HK-2 (cell line): ENCODE measurements around the gene PTPN2.
"Not testable (repeated sequence)": the region's sequence is repeated elsewhere in the genome, so short reads cannot be mapped to it uniquely, and the experiment has no call there.

Source experiments
- DNase-seq: peaks from one replicate; pipeline ENCODE4 v3.0.0-alpha.2; 2018; ENCODE audit not compliant: unreplicated experiment

PTPN2 gene

DNA sequence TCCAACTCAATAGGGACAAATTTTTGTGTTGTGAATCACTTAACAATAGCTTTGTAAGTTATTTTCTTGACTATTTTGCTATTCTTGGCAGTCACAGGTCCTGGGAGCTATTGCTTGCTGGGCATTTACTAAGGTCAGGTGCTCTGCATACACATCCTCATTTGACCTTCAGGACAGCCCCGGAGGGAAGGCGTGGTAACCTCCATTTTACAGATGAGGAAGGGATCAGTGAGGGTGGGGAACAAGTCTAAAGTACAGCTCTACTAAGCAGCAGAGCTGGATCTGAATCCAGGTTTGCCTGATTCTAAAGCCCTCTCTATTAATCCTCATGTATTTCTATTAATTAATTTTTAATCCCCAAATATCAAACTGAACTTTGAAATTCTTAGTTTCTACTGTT lies 58.8 kb downstream of the PTPN2 start:
- DNase-seq = no peak

DNA sequence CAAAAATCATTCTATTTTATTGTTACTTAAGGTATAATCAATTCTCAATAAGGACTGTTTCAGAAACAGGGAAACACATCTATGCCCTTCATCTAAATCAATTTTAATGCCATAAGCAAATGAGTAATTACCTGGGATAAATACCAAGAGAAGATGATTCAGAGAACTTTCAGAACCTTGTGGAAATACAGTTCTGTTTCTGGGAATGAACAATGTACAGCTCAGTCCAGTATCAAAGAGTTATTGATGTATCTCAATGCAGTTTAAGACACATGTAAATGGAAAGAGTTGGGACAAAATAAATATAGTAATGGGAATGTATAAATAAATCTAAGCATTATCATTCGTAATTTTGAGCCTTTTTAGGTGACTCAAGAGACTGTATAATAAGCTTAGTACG lies 60.1 kb downstream of the PTPN2 start:
- no peak for DNase-seq

DNA sequence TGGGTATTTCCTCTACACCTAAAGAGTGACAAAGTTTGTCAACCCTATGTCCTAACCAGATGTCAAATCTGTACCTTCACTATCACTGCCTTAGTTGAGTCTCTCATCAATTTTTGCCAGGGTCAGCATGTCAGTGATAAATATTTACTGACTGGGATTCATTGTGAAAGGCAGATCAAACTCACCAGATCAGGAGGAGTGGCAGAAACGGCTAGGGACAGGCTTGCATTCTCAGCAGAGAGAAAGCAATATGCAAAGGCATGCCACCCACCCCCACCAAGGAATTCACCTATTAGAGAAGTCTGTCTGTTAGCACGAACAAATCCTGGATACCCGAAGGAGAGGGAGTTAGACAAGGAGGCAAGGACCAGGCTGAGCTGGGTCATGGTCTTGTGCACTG lies 62.6 kb downstream of the PTPN2 start:
- DNase-seq = no peak

DNA sequence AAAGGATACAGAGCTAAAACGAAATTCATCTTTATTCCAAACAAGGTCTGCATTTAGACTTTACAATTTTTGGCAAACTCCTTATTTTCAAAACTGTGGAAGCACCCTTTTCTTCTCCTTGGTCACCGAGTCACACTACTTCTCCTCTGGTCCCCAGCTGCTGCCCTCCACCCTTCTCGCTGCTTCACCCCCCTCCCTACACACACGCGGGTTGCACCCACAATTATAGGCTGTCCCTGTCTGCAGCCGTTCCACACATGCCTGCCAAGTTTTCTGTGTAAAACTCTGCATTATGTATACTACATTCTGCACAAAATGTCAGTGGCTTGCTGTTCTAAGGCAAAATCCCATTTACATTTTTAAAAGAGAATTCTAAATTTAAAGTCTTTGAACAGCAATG lies 63.5 kb downstream of the PTPN2 start:
- DNase-seq = no peak

DNA sequence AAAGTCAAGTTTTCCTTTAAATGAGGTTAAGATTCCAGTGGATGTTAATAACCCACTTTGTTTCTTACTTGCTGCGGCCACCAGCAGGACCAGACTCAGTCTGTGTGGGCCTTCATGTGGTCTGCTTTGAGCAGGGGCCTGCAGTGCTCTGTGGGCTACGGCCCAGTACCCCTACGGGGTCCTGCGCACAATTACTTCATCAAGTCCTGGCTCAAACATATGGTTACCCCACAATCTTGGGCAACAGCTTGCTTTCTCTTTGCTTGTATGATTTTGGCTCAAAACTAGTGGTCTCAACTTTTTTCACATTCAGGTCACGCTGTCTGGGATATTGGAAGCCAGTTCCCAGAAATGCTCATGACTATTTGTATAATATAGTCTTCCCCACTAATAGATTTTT lies 64.2 kb downstream of the PTPN2 start:
- no peak for DNase-seq

DNA sequence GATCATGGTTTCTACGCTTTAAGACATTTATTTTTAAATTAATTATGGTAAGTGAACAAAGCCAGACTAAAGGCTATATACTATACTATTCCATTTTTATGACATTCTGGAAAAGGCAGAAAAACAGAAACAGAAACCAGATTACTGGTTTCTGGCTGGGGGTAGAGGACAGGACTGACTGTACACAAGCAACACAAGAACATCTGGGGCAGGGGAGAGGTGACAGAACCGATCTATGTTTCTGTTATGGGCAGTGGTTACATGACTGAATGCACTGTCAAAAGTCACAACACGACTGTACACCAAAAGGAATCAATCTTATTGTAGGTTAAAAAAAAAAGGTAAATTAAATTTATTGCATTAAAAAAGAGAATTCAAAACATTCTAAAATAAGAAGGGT lies 64.7 kb downstream of the PTPN2 start:
- no peak for DNase-seq

DNA sequence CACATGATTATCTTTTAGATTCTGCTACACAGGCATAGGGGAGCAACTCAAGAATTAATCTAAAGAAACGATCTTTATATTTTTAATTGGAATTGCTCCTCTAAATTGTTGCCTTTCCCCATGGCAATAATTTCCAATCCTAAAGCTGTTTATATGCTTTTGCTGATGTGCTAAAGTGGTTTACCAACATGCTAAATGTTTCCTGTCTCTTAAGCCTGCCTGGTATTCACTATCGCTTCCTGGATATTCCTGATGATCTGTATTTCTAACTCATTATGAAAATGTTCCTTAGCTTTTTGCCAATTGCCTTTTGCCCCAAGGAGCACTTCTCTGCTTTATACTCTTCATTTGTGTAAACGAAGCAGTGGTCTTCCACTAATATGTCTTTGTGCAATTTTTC lies 65.8 kb downstream of the PTPN2 start:
- DNase-seq = no peak

DNA sequence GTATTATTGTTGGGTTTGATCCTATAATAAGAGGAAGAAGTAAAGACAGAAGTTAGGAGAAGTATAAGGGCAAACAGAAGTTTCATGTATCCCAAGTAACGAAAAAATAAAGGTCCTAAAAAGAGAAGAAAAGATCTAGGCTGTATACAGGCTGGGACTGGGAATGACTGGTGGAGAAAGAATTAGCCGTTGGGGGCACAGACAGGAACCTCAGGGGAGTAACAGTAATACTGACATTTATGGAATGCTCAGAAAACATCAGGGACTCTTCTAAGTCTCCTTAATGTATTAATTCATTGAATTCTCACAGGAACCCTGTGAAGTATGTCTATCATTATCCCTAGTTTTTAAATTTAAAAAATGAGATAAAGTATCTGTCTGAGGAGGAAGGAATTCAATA lies 67.6 kb downstream of the PTPN2 start:
- DNase-seq = no peak

DNA sequence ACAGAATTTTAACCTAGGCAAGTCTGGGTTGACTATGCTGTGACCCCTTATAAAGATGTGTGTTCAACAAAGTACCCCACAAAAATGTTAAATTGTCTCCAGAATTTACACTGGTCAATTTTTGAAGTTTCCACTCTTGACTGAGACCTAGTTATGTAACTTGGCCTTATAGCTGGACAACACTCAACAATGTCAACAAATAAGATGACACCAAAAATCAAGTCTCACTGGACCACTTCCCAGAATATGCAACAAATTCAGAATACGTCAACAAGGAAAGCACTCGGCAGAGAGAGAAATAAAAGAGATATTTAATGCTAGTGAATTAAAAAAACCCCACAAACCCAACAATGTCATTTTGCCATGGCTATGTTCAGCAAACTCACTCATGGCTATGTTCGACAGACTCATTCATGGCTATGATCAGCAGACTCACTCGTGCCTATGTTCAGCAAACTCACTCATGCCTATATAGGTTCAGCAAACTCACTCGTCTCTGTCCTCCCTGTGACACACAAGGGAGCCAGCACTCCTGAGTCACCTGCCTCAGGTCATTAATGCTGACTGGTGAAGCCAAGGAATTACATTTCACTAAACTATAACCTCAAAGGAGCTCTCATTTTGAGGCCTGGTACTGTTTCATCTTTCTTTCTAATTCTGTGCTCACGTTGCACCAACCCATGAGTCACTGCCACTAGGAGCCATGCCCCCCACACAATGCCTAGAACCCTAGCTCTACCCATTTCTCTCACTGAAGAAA lies 72.7 kb downstream of the PTPN2 start:
- DNase-seq = peak; percentile 33

DNA sequence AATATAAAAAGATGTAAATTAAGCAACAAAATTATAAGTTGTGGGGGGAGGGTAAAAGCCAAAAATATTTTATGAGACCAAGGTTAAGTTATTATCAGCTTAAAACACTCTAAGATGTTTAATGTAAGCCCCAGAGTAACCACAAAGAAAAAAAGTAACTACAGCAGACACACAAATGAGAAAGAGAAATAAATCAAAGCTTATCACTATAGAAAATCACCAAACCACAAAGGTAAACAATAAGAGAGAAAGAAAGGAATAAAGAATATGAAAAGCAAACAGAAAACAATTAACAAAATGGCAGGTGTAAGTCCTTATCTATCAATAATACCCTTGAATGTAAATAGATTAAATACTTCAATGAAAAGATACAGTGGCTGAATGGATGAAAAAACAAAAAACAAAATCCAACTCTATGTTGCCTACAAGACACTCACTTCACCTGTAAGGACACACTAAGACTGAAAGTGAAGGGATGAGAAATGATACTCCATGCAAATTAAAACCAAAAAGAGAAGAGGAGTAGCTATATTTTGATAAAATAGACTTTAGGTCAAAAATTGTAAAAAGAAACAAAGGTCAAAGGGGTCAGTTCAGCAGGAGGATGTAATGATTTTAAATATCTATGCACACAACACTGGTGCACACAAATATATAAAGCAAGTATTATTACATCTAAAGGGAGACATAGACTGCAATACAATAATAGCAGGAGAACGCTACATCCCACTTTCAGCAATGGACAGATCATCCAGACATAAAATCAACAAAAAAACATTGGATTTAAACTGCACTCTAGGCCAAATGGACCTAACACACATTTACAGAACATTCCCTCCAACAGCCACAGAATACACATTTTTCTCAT lies 80.7 kb downstream of the PTPN2 start:
- DNase-seq = no peak

DNA sequence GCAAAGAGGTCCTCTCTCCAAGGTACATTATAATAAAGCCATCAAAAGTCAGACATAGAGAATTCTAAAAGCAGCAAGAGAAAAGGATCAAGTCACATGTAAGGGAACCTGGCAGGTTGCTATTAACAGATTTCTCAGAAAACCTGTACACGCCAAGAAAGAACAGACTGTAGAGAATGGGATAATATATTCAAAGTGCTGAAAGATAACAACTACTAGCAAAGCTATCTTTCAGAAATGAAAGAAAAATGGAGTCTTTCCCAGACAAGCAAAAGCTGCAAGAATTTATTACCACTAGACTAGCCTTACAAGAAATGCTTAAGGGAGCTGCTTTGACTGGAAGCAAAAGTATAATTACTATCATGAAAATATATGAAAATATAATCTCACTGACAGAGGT lies 81.5 kb downstream of the PTPN2 start:
- DNase-seq = no peak

DNA sequence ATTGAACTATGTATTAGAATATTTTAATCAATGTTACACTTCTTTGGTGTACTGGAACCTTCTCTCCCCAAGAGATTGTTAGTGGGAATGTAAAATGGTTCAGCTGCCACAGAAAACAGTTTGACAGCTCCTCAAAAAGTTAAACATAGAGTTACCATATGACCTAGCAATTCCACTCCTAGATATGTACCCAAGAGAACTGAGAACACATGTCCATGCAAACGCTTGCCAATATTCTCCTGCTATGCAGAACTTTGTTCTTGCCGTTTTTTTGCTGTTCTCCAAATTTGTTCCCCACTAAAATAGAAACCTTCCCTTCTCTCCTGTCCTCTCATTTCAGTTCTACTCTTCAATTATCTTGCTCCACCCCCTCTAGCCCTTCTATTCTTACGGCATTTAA lies 87.6 kb downstream of the PTPN2 start:
- no peak for DNase-seq

DNA sequence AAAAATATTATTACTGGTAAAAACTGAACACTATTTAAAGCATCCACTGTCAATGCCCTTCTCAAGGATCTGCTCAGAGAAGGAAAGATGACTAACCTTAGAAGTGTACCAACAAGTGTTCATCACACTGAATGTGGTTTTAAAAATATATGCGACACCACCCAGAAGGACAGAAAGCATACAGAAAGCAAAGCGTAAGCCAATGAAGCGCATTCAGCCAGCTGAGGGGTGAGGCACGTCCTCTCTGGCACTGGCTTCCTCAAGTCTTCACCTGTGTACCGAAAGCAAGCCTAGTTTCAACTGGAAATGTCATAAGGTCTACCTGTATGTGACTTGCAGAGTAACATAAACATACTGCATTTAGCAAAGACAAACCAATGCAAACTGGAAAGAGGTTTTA lies 92.4 kb downstream of the PTPN2 start:
- DNase-seq = no peak

DNA sequence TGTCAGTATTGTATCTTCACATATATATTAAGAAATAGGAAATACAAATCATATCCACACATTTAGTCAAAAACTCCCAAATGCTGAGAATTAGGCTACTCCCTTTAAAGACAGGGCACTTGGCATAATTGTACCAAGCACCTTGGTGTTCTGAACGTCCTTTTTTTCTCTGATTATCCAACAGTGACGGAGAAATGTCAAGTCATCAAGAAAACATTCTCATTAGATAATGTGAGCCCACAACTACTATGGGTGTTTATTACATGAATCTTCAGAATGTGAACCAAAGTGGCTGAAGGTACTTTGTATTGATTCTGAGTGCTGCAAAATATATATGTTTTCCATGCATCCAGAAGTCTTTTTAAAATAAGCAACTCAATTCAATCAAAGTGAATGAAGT lies 97.4 kb downstream of the PTPN2 start:
- no peak for DNase-seq

DNA sequence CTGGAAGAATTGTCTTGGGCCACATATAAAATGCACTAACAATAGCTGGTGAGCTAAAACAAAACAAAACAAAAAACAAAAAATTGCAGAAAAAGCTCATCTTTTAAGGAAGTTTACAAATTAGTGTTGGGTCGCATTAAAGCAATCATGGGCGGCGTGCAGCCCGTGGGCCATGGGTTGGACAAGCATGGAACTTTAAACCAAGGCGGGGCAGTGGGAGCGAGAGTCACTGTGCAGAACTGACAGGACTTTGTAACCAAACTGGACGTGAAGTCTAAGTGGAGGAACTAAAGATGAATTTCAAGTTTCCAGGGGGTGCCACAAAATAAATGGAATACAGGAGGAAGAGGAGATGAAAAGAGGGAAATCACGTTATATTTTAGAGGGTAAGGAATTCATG lies 100.5 kb downstream of the PTPN2 start:
- DNase-seq = no peak

DNA sequence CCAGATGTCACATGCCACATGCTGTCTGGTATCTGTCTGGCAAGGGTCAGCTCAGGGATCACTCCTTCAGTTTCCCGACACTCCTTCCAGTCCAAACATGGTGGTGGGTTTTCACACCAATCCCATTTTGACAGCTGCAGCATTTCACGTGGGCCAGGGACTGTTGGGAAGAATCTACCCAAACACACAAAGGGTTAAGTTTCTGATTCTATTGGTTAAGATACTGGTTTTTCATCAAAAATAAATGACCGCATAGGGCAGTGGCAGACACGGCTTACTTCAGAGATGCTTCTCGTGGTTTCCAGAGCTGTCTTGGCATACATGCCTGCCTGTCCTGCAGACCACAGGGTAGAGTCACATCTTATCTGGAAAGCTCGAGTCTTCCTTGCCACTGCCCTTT lies 101.5 kb downstream of the PTPN2 start:
- DNase-seq = no peak

DNA sequence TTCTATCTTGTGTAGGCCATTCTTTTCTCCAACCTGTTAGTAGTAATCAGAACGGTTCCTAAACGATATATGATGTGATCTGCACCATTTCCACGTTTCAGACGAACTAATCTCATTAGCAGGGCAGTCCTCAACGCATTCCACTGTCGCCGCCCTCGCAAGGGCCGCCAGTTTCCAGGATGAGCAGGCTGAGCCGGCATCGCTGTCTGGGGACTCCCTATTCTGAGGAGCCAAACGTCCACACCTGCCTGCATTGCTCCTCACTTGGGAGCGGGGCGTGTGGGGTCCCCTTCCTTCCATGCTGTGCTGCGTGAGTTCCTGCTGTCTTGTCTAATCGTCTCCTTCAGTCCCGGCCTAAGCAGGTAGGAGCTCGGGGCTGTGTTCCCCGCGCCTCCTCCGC lies 104.6 kb downstream of the PTPN2 start:
- no peak for DNase-seq

DNA sequence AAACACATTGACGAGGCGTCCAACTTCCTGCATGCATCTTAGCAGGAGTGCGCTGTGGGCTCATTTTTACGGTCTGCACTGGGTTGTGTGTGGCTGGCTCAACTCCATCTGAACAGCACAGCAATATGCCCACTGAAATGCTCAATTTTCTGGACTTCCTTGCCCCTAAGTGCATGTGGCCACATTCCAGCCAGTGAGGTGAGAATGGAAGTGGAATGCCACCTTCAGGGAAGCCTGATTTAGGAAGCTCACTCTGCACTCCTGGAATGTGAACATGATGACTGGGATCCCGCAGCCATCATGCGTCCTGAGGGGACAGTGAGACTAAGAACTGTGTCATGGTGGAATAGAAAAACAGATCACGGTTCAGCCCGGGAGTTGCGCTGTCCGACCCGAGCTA lies 105.0 kb downstream of the PTPN2 start:
- DNase-seq = no peak

DNA sequence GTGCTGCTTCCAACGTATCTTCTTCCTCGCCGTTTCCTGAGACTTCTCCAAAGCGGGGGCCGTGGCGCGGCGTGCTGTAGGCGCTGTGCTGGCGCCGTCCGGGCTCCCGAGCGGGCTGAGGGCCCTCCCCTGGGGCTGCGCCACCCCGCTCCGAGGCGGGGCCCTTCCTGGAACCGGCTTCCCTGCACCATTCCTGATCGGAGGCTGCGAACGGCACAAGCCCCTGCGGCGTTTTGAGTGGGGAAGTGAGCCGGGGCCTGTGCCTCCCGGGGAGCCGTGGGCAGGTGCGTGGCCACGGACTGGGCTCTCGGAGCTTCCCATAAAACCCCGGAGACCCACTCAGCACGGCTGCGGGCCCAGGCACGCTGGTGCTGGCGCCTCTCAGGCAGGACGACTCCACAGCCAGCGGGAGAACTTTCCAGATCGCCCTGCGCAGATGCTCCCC lies 106.5 kb downstream of the PTPN2 start:
- no peak for DNase-seq

DNA sequence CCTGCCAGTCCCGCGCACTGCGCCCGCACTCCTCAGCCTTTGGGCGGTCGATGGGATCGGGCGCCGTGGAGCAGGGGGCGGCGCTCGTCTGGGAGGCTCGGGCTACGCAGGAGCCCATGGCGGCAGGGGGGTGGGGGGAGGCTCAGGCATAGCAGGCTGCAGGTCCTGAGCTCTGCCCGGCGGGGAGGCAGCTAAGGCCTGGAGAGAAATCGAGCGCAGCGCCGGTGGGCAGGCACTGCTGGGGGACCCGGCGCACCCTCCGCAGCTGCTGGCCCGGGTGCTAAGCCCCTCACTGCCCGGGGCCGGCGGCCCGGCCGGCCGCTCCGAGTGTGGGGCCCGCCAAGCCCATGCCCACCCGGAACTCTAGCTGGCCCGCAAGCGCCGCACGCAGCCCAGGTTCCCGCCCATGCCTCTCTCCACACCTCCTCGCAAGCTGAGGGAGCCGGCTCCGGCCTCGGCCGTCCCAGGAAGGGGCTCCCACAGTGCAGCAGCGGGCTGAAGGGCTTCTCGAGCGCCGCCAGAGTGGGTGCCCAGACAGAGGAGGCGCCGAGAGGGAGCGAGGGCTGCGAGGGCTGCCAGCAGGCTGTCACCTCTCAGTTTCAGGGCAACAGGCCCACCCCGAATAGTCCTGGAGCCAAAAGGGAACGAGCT lies 107.1 kb downstream of the PTPN2 start:
- no peak for DNase-seq

DNA sequence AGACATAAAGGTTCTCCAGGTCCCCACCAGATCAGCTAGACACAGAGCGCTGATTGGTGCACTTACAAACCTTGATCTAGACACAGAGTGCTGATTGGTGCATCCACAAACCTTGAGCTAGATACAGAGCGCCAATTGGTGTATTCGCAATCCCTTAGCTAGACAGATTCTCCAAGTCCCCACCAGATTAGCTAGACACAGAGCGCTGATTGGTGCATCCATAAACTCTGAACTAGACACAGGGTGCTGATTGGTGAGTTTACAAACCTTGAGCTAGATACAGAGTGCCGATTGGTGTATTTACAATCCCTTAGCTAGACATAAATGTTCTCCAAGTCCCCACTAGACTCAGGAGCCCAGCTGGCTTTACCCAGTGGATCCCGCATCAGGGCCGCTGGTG lies 107.6 kb downstream of the PTPN2 start:
- DNase-seq = not testable (repeated sequence)

DNA sequence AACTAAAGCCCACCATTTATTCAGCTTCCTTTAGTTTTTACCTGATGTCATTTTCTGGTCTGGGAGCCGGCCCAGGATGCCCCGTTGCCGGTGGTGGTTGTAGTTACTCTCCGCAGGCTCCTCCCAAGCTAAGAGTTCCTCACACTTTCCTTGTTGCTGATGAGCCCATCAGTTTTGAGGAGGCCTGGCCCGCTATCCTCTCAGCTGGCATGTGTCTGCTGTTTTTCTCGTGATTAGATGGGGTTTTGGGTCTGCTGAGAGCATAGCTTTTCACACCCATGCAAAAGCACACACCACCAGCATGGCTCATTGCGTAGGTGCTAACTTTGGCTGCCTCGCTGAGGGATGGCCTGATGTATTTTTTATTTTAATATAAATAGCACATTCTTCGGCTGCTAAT lies 109.1 kb downstream of the PTPN2 start:
- DNase-seq = no peak

DNA sequence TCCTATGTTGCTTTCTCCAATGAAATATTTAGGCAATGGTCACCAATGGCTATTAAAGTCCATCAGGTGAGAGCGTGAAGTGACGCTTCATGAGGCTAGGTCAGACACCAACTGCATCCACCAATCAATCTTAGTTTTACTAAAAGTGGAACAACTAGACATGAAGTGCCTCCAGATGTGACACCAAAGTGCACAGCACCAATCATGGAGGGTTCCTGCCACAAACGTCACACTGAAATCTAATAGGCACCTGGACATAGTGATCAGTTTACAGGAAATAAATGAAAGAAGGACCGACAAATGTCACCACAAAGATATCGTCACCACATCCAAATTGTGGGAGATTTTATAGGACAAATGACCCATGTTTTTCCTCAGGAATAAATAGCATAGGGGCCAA lies 110.7 kb downstream of the PTPN2 start:
- DNase-seq = no peak
